ENCODE data around the gene RAB6B.

- TF ChIP-seq ESRRG (CRISPR knock-in tag; IDR thresholded peaks at IDR 0.05): no peak
- TF ChIP-seq ARNTL (CRISPR knock-in tag; IDR thresholded peaks at IDR 0.05; ENCODE audit: borderline replicate concordance, low read depth): no peak
- no peak for TF ChIP-seq PATZ1 (CRISPR knock-in tag; IDR thresholded peaks at IDR 0.05; ENCODE audit: borderline replicate concordance)
These were observed 37.9 kb downstream of the RAB6B start for GRCh38 chr3:133857767-133858166.

Measured in SK-N-SH treated with all-trans-retinoic acid at 6 μM for 48 hours (cell line).